ENCODE results near the gene TMEM131. TPM values are rescaled to one million over a fixed set of nuclear protein-coding genes. Genes with fewer than 3 reads are reported as not detected.

The TMEM131 gene
- total RNA-seq, 1 donor from 2014 or later = 32.9 TPM

GRCh38 chr2:97718051-97718882 lies 277.5 kb downstream of the TMEM131 start:
- no peak overlapping the region for H3K9ac ChIP-seq (ENCODE audit: low read depth in 1 of 3, low read length in 3 of 3)
- no peak overlapping the region for H3K27ac ChIP-seq (ENCODE audit: low read depth, low read length)
- no peaks in the 10 kb centered on the region for H3K9me3 ChIP-seq (ENCODE audit: control insufficient read depth in 3 of 3, low read length in 3 of 3)
- no peaks in the 10 kb centered on the region for H3K4me1 ChIP-seq (ENCODE audit: control insufficient read depth in 3 of 3, insufficient read depth in 3 of 3, low read length in 3 of 3)
- H3K36me3 ChIP-seq (ENCODE audit: control insufficient read depth in 3 of 3, insufficient read depth in 3 of 3, low read length in 3 of 3) = no peaks in the 10 kb centered on the region
- H3K4me3 ChIP-seq (ENCODE audit: low read length in 3 of 3) = no peak overlapping the region
- H3K27me3 ChIP-seq (ENCODE audit: control insufficient read depth in 3 of 3, insufficient read depth in 3 of 3, low read length in 3 of 3) = peaks cover 0 to 7% (median 0%) of the 10 kb centered on the region in 3 donors

- Histone ChIP-seq H3K9ac (ENCODE audit: low read depth in 1 of 3, low read length in 3 of 3) (no peak overlapping the region), H3K9me3 (ENCODE audit: control insufficient read depth in 3 of 3, low read length in 3 of 3) (no peaks in the 10 kb centered on the region), H3K36me3 (ENCODE audit: control insufficient read depth in 3 of 3, insufficient read depth in 3 of 3, low read length in 3 of 3) (no peaks in the 10 kb centered on the region), H3K27ac (ENCODE audit: low read depth, low read length) (no peak overlapping the region), H3K27me3 (ENCODE audit: control insufficient read depth in 3 of 3, insufficient read depth in 3 of 3, low read length in 3 of 3) (peaks cover 0 to 7% (median 0%) of the 10 kb centered on the region in 3 donors), H3K4me1 (ENCODE audit: control insufficient read depth in 3 of 3, insufficient read depth in 3 of 3, low read length in 3 of 3) (no peaks in the 10 kb centered on the region), H3K4me3 (ENCODE audit: low read length in 3 of 3) (no peak overlapping the region)
These were observed 278.1 kb downstream of the TMEM131 start for GRCh38 chr2:97717613-97717995.

DNA sequence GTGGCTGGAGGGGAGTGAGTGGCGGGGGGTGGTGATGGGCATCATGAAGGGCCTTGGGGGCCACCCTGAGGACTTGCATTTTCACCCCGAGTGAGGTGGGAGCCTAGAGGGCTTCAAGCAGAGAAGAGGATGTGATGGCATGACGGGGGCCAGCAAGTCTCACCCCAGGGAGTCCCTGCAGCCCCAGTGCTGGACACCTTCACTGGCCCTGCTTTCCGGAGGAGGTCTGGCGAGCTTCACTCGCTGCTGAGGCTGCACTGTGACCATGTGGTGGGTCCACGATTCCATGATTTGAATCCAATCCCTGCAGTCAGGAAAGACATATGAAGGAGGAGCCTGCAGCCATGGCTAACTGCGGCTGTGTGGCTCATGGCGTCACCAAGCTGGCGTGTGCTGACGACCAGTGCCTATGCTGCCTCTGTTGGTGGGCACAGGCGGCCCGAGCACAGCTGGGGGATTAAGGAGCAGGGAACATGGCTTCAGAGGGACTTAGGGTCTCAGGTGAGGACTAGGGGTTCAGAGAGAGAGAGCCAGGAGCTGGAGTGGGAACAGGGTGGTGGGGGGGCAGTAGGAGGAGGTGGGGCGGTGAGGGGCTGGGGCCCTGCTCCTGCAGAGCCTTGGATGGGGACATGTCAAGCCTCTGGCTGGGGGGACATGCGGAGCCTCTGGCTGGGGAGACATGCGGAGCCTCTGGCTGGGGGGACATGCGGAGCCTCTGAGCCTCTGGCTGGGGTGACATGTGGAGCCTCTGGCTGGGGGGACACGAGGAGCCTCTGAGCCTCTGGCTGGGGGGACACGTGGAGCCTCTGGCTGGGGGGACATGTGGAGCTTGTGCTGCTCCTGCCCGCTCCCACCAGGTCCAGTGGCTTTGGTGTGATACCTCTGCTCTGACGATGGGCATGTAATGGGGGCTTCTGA lies 278.8 kb downstream of the TMEM131 start:
- H3K4me1 ChIP-seq (ENCODE audit: control insufficient read depth in 3 of 3, insufficient read depth in 3 of 3, low read length in 3 of 3) = no peaks in the 10 kb centered on the region
- no peak overlapping the region for H3K9ac ChIP-seq (ENCODE audit: low read depth in 1 of 3, low read length in 3 of 3)
- no peak overlapping the region for H3K4me3 ChIP-seq (ENCODE audit: low read length in 3 of 3)
- H3K9me3 ChIP-seq (ENCODE audit: control insufficient read depth in 3 of 3, low read length in 3 of 3) = no peaks in the 10 kb centered on the region
- H3K27ac ChIP-seq (ENCODE audit: low read depth, low read length) = no peak overlapping the region
- H3K27me3 ChIP-seq (ENCODE audit: control insufficient read depth in 3 of 3, insufficient read depth in 3 of 3, low read length in 3 of 3) = peaks cover 0 to 7% (median 0%) of the 10 kb centered on the region in 3 donors
- H3K36me3 ChIP-seq (ENCODE audit: control insufficient read depth in 3 of 3, insufficient read depth in 3 of 3, low read length in 3 of 3) = no peaks in the 10 kb centered on the region

- peaks cover 0 to 7% (median 0%) of the 10 kb centered on the region in 3 donors for H3K27me3 ChIP-seq (ENCODE audit: control insufficient read depth in 3 of 3, insufficient read depth in 3 of 3, low read length in 3 of 3)
- H3K9me3 ChIP-seq (ENCODE audit: control insufficient read depth in 3 of 3, low read length in 3 of 3) = no peaks in the 10 kb centered on the region
- H3K4me3 ChIP-seq (ENCODE audit: low read length in 3 of 3) = no peak overlapping the region
- no peak overlapping the region for H3K9ac ChIP-seq (ENCODE audit: low read depth in 1 of 3, low read length in 3 of 3)
- no peaks in the 10 kb centered on the region for H3K4me1 ChIP-seq (ENCODE audit: control insufficient read depth in 3 of 3, insufficient read depth in 3 of 3, low read length in 3 of 3)
- H3K27ac ChIP-seq (ENCODE audit: low read depth, low read length) = no peak overlapping the region
- no peaks in the 10 kb centered on the region for H3K36me3 ChIP-seq (ENCODE audit: control insufficient read depth in 3 of 3, insufficient read depth in 3 of 3, low read length in 3 of 3)
These were observed 279.6 kb downstream of the TMEM131 start for GRCh38 chr2:97715951-97716694.

DNA sequence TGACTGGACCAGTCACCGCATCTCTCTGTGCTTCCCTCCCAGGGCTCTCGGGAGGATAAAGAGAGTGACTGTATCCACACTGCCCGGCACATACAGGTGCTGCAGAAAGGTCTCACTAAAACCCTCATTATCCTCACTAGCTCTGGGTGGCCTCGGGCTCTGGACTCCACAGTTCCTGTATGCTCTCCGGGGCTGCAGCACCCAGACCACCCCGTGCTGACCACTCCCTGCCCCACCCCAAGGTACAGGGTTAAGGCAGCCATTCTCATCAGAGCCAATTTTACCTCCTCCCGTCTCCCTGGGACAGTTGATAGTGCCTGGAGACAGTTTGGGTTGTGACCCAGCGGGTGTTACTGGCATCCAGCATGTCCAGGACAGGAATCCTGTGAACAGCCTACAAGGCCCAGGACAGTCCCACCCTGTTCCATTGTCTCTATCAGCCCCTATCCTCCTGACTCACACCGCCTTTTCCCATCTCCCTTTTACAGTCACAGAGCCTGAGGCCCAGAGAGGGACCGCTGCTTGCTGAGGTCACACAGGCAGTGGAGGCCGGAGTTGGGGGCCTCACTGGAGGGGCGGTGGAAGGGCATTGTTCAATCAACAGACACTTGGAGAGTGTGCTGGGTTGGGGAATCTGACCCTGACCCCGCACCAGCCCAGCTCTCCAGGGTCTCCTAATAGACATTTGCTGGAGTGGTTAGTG lies 280.6 kb downstream of the TMEM131 start:
- Histone ChIP-seq H3K9me3 (ENCODE audit: control insufficient read depth in 3 of 3, low read length in 3 of 3) (no peaks in the 10 kb centered on the region), H3K4me1 (ENCODE audit: control insufficient read depth in 3 of 3, insufficient read depth in 3 of 3, low read length in 3 of 3) (no peaks in the 10 kb centered on the region), H3K9ac (ENCODE audit: low read depth in 1 of 3, low read length in 3 of 3) (no peak overlapping the region), H3K4me3 (ENCODE audit: low read length in 3 of 3) (no peak overlapping the region), H3K27me3 (ENCODE audit: control insufficient read depth in 3 of 3, insufficient read depth in 3 of 3, low read length in 3 of 3) (peaks cover 0 to 7% (median 0%) of the 10 kb centered on the region in 3 donors), H3K36me3 (ENCODE audit: control insufficient read depth in 3 of 3, insufficient read depth in 3 of 3, low read length in 3 of 3) (no peaks in the 10 kb centered on the region), H3K27ac (ENCODE audit: low read depth, low read length) (no peak overlapping the region)

- no peaks in the 10 kb centered on the region for H3K36me3 ChIP-seq (ENCODE audit: control insufficient read depth in 3 of 3, insufficient read depth in 3 of 3, low read length in 3 of 3)
These were observed 281.4 kb downstream of the TMEM131 start for GRCh38 chr2:97714084-97714949.

DNA sequence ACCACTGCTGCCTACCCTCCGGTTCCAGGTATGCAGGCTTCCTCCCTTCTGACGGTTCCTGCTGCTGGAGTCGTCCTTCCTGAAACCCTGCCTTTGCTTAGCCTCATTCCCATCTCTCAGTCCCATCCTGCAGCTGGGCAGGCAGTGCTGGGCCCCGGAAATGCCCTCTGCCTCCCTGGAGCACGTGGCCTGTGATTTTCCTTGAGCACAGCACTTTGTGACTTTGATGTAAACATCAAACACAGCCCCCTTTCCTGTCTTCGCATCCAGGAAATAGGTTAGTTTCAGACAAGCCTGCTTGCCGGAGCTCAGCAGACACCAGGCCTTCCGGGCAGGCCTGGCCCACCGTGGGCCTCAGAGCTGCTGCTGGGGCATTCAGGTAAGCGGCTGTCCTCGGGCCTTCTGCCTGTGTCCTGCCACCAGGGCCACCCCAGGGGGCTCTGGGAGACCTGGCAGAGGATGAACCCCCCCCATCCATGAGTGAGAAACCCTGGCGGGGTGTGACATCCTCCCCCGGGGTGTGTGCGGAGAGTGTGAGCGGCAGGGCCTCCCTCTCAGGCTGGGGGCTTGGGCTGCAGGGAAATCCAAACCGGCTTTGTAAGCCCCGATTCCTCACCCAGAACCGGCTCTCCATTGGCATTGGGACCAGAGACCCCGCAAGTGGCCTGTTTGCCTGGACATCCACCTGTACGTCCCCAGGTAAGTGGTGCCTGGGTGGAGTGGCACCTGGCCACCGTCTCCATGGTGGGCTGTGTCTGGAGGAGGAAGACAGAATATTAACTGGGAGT lies 282.3 kb downstream of the TMEM131 start, which contains the start of gene ZAP70:
Gene ZAP70, plus strand, starts transcription at position 281 of the 788 bp plus-strand sequence. CDS start 10,461 bp downstream, outside the sequence.
- Histone ChIP-seq H3K27ac (ENCODE audit: low read depth, low read length) (no peak within 1 kb of the TSS), H3K27me3 (ENCODE audit: control insufficient read depth in 3 of 3, insufficient read depth in 3 of 3, low read length in 3 of 3) (peaks cover 0 to 5% (median 0%) of the 10 kb centered on the region in 3 donors), H3K4me3 (ENCODE audit: low read length in 3 of 3) (no peak within 1 kb of the TSS)

More at GRCh38 chr2:97714084-97714949, 281.4 kb downstream of the TMEM131 start:
- Histone ChIP-seq H3K4me3 (ENCODE audit: low read length in 3 of 3) (no peak overlapping the region), H3K27me3 (ENCODE audit: control insufficient read depth in 3 of 3, insufficient read depth in 3 of 3, low read length in 3 of 3) (peaks cover 0 to 7% (median 0%) of the 10 kb centered on the region in 3 donors), H3K9me3 (ENCODE audit: control insufficient read depth in 3 of 3, low read length in 3 of 3) (no peaks in the 10 kb centered on the region), H3K4me1 (ENCODE audit: control insufficient read depth in 3 of 3, insufficient read depth in 3 of 3, low read length in 3 of 3) (no peaks in the 10 kb centered on the region), H3K9ac (ENCODE audit: low read depth in 1 of 3, low read length in 3 of 3) (no peak overlapping the region), H3K27ac (ENCODE audit: low read depth, low read length) (no peak overlapping the region)

GRCh38 chr2:97712693-97713295 lies 283.0 kb downstream of the TMEM131 start:
- H3K9ac ChIP-seq (ENCODE audit: low read depth in 1 of 3, low read length in 3 of 3) = no peak overlapping the region
- H3K4me3 ChIP-seq (ENCODE audit: low read length in 3 of 3) = no peak overlapping the region
- H3K9me3 ChIP-seq (ENCODE audit: control insufficient read depth in 3 of 3, low read length in 3 of 3) = no peaks in the 10 kb centered on the region
- no peaks in the 10 kb centered on the region for H3K36me3 ChIP-seq (ENCODE audit: control insufficient read depth in 3 of 3, insufficient read depth in 3 of 3, low read length in 3 of 3)
- H3K27me3 ChIP-seq (ENCODE audit: control insufficient read depth in 3 of 3, insufficient read depth in 3 of 3, low read length in 3 of 3) = peaks cover 0 to under 1% (median 0%) of the 10 kb centered on the region in 3 donors
- H3K27ac ChIP-seq (ENCODE audit: low read depth, low read length) = no peak overlapping the region
- no peaks in the 10 kb centered on the region for H3K4me1 ChIP-seq (ENCODE audit: control insufficient read depth in 3 of 3, insufficient read depth in 3 of 3, low read length in 3 of 3)

More for the DNA sequence above, 282.3 kb downstream of the TMEM131 start, which contains the start of gene ZAP70:
- Histone ChIP-seq H3K9ac (ENCODE audit: low read depth in 1 of 3, low read length in 3 of 3) (no peak within 1 kb of the TSS), H3K36me3 (ENCODE audit: control insufficient read depth in 3 of 3, insufficient read depth in 3 of 3, low read length in 3 of 3) (no peaks in the 10 kb centered on the region), H3K4me1 (ENCODE audit: control insufficient read depth in 3 of 3, insufficient read depth in 3 of 3, low read length in 3 of 3) (no peaks in the 10 kb centered on the region), H3K9me3 (ENCODE audit: control insufficient read depth in 3 of 3, low read length in 3 of 3) (no peaks in the 10 kb centered on the region)
